ENCODE results near the gene MGAT5. TPM values are rescaled to one million over a fixed set of nuclear protein-coding genes. Genes with fewer than 3 reads are reported as not detected.
"Not testable (repeated sequence)": the region's sequence is repeated elsewhere in the genome, so short reads cannot be mapped to it uniquely, and the experiment has no call there.

The MGAT5 gene
- total RNA-seq, 2 experiments from 2014 or later, result 45.3 to 52.3 TPM

- ChIA-PET POLR2A (no interaction called here), CTCF (no interaction called here)
Observed at GRCh38 chr2:134287323-134287722, 33.5 kb downstream of the MGAT5 start.

GRCh38 chr2:134288814-134289213 lies 34.9 kb downstream of the MGAT5 start:
- ChIA-PET CTCF (no interaction called here), POLR2A (interaction anchor here (0.7 kb wide), 1 partner anchor 17 kb away, joined by 3 read pairs; no protein-coding TSS in a partner anchor)

- POLR2A ChIA-PET, result interaction anchor here (0.7 kb wide), 1 partner anchor 18 kb away, joined by 3 read pairs; no protein-coding TSS in a partner anchor
- CTCF ChIA-PET, result interaction anchor here (0.7 to 1.8 kb wide), 2 partner anchors 36 to 38 kb away, joined by 3 to 6 read pairs; partner anchors contain the start of gene MGAT5
Observed at GRCh38 chr2:134289225-134289624, 35.4 kb downstream of the MGAT5 start.

- POLR2A ChIA-PET, result interaction anchor here (0.5 to 0.9 kb wide), 2 partner anchors 34 to 163 kb away, joined by 3 read pairs; no protein-coding TSS in a partner anchor
- CTCF ChIA-PET, result interaction anchor here (0.8 to 1.8 kb wide), 4 partner anchors 31 to 172 kb away, joined by 3 to 6 read pairs (median 4); partner anchors contain the start of gene MGAT5
Observed at GRCh38 chr2:134290358-134290757, 36.5 kb downstream of the MGAT5 start.

- ChIA-PET CTCF (no interaction called here), POLR2A (no interaction called here)
Observed at GRCh38 chr2:134292514-134292913, 38.6 kb downstream of the MGAT5 start.

- ChIA-PET POLR2A (no interaction called here), CTCF (no interaction called here)
Observed at GRCh38 chr2:134293719-134294537, 40.1 kb downstream of the MGAT5 start.

- POLR2A ChIA-PET, CTCF ChIA-PET: not testable (repeated sequence)
Observed at GRCh38 chr2:134294598-134294997, 40.7 kb downstream of the MGAT5 start.

GRCh38 chr2:134295441-134295840 lies 41.6 kb downstream of the MGAT5 start:
- CTCF ChIA-PET, result no interaction called here
- POLR2A ChIA-PET, result no interaction called here

- ChIA-PET CTCF (no interaction called here), POLR2A (no interaction called here)
Observed at GRCh38 chr2:134296301-134296700, 42.4 kb downstream of the MGAT5 start.

- POLR2A ChIA-PET, result no interaction called here
Observed at GRCh38 chr2:134299334-134299733, 45.5 kb downstream of the MGAT5 start.

GRCh38 chr2:134300585-134300984 lies 46.7 kb downstream of the MGAT5 start:
- ChIA-PET CTCF (interaction anchor here (1.2 kb wide), 1 partner anchor 44 kb away, joined by 3 read pairs; no protein-coding TSS in a partner anchor), POLR2A (no interaction called here)

More at GRCh38 chr2:134299334-134299733, 45.5 kb downstream of the MGAT5 start:
- CTCF ChIA-PET, result no interaction called here

GRCh38 chr2:134301099-134301927 lies 47.4 kb downstream of the MGAT5 start:
- CTCF ChIA-PET, result no interaction called here
- POLR2A ChIA-PET, result interaction anchor here (0.6 kb wide), 1 partner anchor 182 kb away, joined by 3 read pairs; no protein-coding TSS in a partner anchor

- ChIA-PET POLR2A (no interaction called here), CTCF (no interaction called here)
Observed at GRCh38 chr2:134301928-134302260, 48.0 kb downstream of the MGAT5 start.

GRCh38 chr2:134304394-134305108 lies 50.7 kb downstream of the MGAT5 start:
- POLR2A ChIA-PET, result no interaction called here

GRCh38 chr2:134305109-134305491 lies 51.2 kb downstream of the MGAT5 start:
- ChIA-PET CTCF (no interaction called here), POLR2A (no interaction called here)

More at GRCh38 chr2:134304394-134305108, 50.7 kb downstream of the MGAT5 start:
- CTCF ChIA-PET, result interaction anchor here (1.0 kb wide), 1 partner anchor 146 kb away, joined by 3 read pairs; no protein-coding TSS in a partner anchor

GRCh38 chr2:134306521-134306920 lies 52.6 kb downstream of the MGAT5 start:
- ChIA-PET CTCF (no interaction called here), POLR2A (no interaction called here)

GRCh38 chr2:134307334-134307733 lies 53.5 kb downstream of the MGAT5 start:
- CTCF ChIA-PET, result no interaction called here
- POLR2A ChIA-PET, result no interaction called here

GRCh38 chr2:134308474-134309385 lies 54.9 kb downstream of the MGAT5 start:
- CTCF ChIA-PET, result no interaction called here

More at GRCh38 chr2:134308474-134309385, 54.9 kb downstream of the MGAT5 start:
- POLR2A ChIA-PET, result no interaction called here

Data from activated CD8-positive, alpha-beta memory T cell treated with anti-CD3 and anti-CD28 coated beads for 36 hours (primary cell).